Thyroid gland (tissue), 4 donors: ENCODE measurements around the gene CALD1.
"Not testable (repeated sequence)": the region's sequence is repeated elsewhere in the genome, so short reads cannot be mapped to it uniquely, and the experiment has no call there.

ENCODE experiments used
- POLR2A ChIP-seq, 2 donors: fragments of 450-650 bp; IDR thresholded peaks; one replicate each; pipeline ENCODE4 v1.6.1; 2017; ENCODE audit warnings: antibody characterized with exemption in 2 of 2, mild to moderate bottlenecking in 2 of 2, moderate library complexity in 1 of 2
- TF ChIP-seq, protein P1 (sequence below), 6 experiments: fragments of 200-600 bp in 3 of 6; fragments of 450-650 bp in 3 of 6; sonication (generic) in 3 of 6; IDR thresholded peaks; one replicate each; pipeline ENCODE4 v1.5.1; 2016 to 2019; ENCODE audit warnings: antibody characterized with exemption in 6 of 6, mild to moderate bottlenecking in 2 of 6, inconsistent platforms in 1 of 6, moderate library complexity in 1 of 6

DNA sequence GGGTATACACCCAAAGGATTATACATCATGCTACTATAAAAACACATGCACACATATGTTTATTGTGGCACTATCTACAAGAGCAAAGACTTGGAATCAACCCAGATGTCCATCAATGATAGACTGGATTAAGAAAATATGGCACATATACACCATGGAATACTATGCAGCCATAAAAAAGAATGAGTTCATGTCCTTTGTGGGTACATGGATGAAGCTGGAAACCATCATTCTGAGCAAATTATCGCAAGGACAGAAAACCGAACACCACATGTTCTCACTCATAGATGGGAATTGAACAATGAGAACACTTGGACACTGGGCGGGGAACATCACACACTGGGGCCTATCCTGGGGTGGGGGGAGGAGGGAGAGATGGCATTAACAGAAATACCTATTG, 202.2 kb downstream of the CALD1 start:
- TF ChIP-seq, protein P1, sequence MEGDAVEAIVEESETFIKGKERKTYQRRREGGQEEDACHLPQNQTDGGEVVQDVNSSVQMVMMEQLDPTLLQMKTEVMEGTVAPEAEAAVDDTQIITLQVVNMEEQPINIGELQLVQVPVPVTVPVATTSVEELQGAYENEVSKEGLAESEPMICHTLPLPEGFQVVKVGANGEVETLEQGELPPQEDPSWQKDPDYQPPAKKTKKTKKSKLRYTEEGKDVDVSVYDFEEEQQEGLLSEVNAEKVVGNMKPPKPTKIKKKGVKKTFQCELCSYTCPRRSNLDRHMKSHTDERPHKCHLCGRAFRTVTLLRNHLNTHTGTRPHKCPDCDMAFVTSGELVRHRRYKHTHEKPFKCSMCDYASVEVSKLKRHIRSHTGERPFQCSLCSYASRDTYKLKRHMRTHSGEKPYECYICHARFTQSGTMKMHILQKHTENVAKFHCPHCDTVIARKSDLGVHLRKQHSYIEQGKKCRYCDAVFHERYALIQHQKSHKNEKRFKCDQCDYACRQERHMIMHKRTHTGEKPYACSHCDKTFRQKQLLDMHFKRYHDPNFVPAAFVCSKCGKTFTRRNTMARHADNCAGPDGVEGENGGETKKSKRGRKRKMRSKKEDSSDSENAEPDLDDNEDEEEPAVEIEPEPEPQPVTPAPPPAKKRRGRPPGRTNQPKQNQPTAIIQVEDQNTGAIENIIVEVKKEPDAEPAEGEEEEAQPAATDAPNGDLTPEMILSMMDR (IDR thresholded peaks at IDR 0.05) = not testable (repeated sequence)
- TF ChIP-seq POLR2A (IDR thresholded peaks at IDR 0.05) = not testable (repeated sequence)
